HG02588 (cell line): Measurements from ENCODE around the gene GNG7.
"Not testable (repeated sequence)": the region's sequence is repeated elsewhere in the genome, so short reads cannot be mapped to it uniquely, and the experiment has no call there.

Source experiments
- ATAC-seq: cut with Tn5 transposase; IDR thresholded peaks from one replicate; pipeline ENCODE4 v1.9.1; 2021; ENCODE audit warnings: mild to moderate bottlenecking, moderate library complexity; ENCODE audit not compliant: unreplicated experiment

GNG7 gene

DNA sequence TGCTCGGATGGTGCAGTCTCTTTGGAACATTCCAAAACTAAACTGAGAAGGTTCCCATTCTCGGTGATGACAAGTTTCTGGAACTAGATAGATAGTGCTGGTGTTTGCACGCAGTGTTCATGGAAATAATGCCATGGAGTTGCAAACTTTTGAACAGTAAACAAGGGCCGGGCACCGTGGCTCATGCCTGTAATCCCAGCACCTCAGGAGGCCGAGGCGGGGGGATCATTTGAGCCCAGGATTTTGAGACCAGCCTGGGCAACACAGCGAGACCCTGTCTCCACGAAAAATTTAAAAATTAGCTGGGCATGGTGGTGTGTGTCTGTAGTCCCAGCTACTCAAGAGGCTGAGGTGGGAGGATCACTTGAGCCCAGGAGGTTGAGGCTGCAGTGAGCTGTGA, 95.7 kb downstream of the GNG7 start:
- ATAC-seq: not testable (repeated sequence)

DNA sequence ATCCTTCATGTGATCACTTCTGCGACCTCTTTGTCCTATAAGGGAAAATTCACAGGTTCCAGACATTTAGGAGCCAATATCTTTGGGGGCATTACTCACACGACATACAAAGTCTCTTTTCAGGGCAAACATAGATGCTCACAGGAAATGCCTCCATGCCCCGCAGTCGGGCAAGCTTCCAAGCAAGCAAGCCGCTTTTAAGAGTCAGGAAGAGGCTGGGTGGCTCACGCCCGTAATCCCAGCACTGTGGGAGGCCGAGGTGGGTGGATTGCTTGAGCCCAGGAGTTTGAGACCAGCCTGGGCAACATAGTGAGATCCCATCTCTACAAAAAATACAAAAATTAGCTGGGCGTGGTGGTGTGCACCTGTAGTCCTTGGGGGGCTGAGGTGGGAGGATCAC, 96.6 kb downstream of the GNG7 start:
- not testable (repeated sequence) for ATAC-seq

GRCh38 chr19:2604747-2605329, 97.7 kb downstream of the GNG7 start:
- ATAC-seq: no peak

- ATAC-seq: no peak
Measured at GRCh38 chr19:2603334-2603733, 99.2 kb downstream of the GNG7 start.

DNA sequence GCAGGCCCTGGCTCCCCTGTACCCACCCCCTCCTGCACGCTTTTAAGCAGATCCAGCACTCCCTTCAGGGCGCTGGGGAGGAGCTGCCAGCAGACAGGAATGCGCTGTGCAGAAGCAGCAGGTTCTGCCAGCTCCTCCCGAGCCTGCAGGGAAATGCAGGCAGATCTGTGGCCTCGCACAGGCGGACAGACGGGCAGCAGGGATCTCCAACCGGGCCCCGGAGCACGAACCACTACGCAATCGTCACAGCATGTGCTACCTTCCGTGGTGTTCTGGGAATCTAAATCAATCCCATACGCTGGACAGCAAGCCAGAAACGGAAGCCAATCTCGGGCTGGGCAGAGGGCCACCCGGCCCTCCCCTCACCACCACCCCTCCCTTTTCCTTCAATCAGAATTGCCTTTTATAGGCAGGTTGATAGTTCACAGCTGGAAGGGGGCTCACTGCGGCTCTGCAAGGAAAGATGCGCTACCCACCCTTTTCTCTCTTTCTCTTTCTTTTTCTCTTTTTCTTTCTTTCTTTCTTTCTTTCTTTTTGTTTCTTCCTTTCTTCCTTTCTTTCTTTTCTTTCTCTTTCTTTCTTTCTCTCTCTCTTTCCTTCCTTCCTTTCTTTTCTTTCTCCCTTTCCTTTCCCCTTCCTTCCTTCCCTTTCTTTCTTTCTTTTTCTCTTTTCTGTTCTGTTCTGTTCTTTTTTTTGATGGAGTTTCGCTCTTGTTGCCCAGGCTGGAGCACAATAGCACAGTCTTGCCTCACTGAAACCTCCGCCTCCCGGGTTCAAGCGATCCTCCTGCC, 99.9 kb downstream of the GNG7 start:
- ATAC-seq: no peak

- no peak for ATAC-seq
Measured at GRCh38 chr19:2600914-2601870, 101.3 kb downstream of the GNG7 start.

DNA sequence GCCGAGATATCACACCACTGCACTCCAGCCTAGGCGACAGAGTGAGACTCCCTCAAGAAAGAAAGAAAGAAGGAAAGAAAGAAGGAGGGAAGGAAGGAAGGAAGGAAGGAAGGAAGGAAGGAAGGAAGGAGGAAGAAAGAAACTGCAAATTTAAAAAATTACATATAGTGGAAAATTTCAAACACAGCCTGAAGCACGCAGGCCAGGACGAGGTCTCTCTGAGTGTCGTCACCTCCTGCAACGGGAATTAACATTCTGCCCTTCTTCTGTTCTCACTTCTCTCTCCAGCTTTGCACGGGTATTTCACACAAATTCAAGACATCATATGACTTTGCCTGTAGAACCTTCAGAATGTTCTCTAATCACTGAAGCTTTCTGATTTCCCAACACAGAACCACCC, 108.2 kb downstream of the GNG7 start:
- ATAC-seq: no peak

- no peak for ATAC-seq
Measured at GRCh38 chr19:2592824-2593223, 109.7 kb downstream of the GNG7 start.

- no peak for ATAC-seq
Measured at GRCh38 chr19:2591537-2592291, 110.8 kb downstream of the GNG7 start.

GRCh38 chr19:2590630-2591399, 111.7 kb downstream of the GNG7 start:
- ATAC-seq: no peak

DNA sequence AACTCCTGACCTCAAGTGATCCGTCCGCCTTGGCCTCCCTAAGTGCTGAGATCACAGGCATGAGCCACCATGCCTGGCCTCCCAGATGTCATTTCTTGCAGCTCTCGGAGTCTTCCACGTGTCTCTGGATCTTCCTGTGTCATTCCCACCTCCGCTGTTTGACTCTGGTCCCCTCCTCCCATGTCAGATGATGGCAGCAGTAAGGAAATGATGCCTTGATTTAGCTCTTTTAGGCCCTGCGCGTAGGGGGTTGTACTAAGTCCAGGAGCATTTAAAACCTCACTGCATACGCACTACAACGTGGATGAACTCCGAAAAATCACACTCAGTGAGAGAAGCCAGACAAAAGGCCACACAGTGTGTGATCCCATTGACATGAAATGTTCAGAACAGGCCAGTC, 113.1 kb downstream of the GNG7 start:
- no peak for ATAC-seq

DNA sequence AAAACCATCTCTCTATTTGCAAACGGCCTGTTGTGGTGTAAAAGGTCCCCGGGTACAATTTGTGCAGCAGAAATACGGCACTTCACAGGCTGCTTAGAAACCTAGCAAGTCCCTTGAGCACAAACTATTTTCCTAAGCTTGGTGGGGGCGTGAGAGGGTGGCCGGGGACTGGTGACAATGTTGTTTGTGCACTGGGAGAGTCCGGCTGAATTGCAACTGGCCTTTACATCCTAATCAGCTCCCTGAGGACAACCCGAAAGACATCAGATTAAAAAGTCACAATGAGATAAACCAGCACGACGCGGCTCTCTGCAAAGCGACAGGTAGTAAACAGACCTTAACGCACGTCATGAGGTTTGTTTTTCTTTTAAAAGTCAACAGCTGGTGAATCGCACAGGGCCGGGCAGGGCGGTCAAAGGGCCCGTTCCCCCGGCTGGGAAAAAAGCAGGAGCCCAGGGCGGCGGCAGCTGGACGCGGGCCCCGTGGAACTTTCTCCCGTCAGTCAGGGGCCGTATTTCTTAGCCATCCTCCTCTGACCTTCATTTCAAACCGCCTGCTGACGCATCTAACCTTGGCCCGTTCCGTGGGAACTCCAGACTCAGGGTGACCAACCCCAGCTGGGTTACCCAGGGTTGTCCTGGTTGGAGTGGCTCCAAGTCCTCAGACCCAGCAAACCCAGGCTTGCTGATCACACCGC, 114.3 kb downstream of the GNG7 start:
- no peak for ATAC-seq

- ATAC-seq: no peak
Measured at GRCh38 chr19:2587001-2587719, 115.3 kb downstream of the GNG7 start.

DNA sequence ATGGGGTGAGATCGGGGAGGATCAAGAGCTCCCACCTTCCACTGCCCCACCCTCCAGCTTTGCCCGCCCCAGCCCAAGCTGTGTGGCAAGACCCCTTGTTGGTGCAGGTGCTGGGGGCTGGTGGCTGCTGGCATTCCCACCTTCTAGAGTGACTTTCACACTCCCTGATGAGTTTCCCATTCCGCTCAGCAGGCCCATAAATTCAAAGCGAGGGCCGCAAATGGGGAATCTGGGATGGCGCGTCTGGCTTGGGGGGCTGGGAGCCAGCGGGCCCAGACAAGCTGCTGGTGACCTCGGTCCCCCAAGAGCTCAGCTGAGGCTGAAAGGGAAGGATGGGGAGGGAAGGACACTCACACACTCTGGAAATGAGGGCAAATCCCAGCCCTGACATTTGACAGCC, 116.3 kb downstream of the GNG7 start:
- ATAC-seq: no peak

DNA sequence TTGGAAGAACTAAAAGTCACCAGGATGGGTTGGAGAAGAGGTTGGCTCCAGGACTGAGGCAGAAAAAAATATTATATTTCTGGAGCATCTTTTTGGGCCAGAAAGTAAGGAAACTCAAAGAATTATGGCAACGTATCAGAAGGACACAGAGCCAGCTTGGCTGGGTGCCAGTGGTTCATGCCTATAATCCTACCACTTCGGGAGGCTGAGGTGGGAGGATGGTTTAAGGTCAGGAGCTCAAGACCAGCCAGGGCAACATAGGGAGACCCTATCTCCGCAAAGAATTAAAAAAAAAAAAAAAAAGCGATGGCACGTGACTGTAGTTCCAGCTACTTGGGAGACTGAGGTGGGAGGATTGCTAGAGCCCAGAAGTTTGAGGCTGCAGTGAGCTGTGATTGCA, 118.5 kb downstream of the GNG7 start:
- no peak for ATAC-seq

DNA sequence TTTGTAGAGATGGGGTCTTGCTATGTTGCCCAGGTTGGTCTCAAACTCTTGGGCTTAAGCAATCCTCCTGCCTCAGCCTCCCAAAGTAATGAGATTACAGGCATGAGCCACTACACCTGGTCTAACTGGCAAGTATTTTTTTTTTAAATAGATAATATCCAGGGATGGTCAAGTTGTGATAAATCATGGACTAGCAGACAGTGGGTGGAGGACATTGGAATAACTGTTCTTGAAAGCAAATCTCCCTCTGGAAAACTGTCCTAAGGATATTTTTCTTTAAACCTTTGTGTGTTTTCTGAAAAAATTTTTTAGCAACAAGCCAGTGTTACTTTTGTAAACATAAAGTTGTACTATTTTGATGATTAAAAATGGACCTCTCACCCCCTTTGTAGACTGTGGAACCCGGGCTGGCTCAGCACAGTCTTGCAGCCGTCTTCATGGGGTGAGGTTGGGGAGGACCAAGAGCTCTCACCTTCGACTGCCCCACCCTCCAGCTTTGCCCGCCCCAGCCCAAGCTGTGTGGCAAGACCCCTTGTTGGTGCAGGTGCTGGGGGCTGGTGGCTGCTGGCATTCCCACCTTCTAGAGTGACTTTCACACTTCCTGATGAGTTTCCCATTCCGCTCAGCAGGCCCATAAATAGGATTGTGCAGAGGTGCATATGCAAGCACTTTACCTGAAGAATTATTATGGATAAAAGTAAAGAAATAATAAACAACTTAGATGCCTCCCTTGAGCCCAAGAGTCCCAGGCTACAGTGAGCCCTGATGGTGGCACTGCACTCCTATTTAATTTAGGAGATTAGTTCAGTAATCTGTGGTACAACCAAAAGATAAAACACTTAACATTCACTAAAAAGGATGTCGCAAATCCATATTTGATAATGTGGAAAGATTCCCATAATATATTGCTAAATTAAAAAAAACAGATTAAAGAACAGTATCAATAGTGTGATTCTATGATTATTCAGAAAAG, 119.2 kb downstream of the GNG7 start:
- no peak for ATAC-seq

DNA sequence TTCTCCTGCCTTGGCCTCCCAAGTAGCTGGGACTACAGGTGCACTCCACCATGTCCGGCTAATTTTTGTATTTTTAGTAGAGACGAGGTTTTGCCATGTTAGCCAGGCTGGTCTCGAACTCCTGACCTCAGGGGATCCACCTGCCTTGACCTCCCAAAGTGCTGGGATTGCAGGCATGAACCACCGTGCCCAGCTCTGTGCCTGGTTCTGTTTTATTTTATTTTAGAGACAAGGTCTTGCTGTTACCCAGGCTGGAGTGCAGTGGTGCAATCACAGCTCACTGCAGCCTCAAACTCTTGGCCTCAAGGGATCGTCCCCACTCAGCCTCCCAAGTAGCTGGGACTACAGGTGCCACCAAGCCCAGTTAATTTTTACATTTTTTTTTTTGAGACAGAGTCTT, 122.1 kb downstream of the GNG7 start:
- ATAC-seq: not testable (repeated sequence)
